GM19452 (cell line): Measurements from ENCODE around the gene BRD3.

Experiments used
- ATAC-seq: cut with Tn5 transposase; IDR thresholded peaks from one replicate; pipeline ENCODE4 v1.9.1; 2021; ENCODE audit not compliant: unreplicated experiment

The BRD3 gene

DNA sequence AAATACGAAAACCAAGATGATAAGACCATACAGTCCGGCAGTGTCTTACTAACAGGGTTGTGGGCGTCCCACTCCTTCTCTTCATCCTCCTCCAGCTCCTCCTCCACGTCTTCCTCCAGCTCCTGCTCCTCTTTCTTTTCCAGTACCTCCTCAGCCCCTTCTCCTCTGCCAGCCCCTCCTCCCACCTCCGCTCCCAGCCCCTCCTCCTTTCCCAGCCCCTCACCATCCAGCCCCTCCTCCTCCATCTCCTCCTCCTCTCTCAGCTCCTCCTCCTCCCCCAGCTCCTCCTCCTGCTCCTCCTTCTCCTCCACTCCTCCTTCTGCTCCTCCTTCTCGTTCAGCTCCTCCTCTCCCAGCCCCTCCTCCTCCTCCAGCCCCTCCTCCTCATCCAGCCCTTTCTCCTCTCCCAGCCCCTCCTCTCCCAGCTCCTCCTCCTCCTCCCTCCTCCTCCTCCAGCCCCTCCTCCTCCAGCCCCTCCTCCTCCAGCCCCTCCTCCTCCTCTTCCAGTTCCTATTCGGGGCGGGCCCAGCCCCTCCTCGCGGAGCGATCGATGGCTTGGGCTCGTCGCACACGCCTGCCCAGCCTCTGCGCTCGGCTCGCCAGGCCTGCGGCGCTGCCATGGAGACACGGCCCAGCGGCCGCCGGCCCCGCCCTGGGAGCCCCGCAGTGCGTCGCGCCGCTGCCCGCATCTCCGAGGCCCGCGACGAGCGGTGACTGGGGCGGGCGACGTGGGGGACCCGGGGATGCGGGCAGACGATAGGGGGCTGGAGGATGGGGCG is 42.8 kb downstream of the BRD3 start, which contains the start of gene BRD3OS:
BRD3OS (plus strand) TSS at position 654 of the 778 bp plus-strand sequence. CDS start 1,267 bp downstream, outside the sequence.
- ATAC-seq = peak; percentile 85

DNA sequence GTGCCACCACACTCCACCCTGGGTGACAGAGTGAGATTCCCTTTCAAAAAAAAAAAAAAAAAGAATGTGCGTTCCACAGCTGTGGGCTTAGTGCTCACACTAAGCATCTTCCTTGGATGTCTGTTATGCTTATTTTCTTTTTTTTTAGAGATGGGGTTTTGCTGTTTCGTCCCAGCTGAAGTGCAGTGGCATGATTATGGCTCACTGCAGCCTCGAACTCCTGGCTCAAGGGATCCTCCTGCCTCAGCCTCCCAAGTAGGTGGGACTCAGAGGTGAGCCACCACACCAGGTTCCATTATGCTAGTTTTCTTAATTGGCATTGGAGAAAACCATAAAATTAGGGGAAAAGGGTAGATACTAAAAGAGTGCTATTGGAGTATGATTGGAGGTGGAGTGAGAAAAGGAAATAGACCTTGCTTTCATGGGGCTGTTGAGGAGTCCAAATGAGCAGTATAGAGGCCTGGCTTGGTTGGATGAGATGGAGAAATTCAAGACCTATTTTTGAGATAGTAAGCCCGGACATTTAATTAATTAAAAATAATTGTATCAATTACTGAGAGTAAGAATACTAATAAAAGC is 43.5 kb downstream of the BRD3 start:
- no peak for ATAC-seq

DNA sequence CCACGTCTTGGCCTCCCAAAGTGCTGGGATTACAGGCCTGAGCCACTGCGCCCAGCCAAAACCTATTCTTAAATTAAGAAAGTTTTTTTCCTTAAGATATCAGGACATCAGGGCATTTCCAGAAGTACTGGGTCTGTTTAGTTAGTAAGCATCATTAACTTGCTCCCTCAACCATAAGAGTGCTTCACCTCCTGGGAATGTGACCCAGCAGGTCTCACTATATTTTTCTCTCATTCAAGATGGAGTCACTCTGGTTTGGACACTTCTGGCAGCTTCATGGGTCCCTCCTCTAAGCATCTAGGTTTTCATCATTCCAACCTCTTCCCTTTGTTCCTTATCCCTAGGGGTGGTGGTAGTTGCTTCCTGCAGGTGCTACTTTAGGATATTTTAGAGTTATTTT is 52.9 kb downstream of the BRD3 start:
- no peak for ATAC-seq

DNA sequence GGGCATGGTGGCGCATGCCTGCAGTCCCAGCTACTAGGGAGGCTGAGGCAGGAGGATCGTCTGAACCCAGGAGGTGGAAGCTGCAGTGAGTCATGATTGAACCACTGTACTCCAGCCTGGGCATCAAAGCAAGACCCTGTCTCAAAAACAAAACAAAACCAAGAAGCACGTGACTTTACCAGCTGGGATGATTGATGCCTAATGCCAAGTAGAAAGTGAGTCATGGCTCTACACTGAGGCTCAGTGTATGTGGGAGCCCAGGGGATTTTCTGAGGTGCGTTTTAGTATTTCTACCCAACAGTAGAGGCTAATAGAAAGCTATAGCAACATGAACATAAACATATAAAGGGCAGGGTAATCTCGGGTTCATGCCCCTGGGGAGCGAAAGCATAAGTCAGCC is 56.4 kb downstream of the BRD3 start:
- no peak for ATAC-seq

DNA sequence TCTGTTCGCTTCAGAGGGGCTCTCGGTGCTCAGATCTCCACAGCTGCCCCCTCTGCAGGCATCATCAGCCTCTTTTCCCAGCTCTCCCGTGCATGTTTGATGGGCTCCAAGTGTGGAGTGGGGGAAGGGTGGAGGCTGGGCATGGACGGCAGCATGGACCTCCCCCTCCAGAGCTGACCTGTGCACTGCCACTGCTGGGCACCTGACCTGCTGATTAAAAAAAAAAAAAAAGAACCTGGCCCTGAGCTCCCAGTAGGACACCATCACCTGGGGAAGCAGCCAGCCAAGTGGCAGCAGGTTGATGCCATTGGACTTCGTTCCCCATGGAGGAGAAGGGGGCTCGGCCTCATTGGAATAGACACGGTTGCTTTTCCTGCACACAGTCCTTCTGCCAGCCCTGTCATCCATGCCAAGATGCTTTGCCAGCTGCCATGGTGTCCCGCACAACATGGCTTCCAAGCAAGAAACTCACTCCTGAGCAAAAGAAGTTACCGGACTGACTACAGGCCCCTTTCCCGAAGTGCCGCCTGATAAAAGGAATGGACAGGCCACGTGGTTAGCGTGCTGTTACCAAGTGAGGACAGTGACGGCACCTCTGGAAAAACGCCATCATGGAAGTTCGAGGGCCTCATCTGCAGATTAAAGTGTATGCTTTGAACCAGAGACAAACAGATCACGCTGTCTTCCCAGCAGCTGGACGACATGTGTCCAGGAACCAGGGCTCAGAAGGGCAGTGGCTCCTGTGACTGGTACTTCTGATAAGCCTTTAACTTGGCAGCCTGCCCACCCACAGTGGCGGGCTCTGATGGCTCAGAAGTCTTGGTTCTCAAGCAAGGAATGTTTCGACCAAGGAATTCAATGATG is 57.3 kb downstream of the BRD3 start:
- ATAC-seq = no peak

DNA sequence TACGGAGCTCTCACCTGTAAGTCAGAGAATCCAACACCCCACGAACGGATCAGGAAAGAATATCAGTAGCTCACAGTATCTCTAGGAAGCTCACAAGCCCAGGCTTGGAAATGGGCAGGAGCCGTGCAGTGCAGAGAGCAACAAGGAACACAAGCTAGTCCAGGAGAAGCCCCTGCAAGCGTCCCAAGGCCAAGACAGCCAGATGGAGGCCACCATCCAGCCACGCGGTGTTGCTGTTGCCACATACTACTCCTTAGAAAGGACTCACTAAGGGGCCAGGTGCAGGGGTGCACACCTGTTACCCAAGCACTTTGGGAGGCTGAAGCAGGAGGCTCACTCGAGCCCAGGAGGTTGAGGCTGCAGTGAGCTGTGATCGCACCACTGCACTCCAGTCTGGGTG is 60.3 kb downstream of the BRD3 start:
- no peak for ATAC-seq

DNA sequence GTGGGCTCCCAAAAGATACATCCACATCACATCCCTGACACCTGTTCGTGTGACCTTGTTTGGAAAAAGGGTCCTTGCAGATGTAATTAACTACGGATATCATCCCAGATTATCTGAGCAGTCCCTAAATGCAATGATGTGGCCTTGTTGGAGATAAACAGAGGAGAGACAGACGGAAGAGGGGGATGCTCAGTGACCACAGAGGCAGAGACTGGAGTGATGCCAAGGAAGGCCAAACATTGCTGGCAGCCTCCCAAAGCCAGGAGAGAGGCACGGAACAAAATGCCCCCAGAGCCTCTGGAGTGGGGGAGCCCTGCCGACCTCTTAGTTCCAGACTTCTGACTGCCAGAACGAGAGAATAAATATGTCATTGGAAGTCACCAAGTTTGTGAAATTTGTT is 60.7 kb downstream of the BRD3 start:
- no peak for ATAC-seq

DNA sequence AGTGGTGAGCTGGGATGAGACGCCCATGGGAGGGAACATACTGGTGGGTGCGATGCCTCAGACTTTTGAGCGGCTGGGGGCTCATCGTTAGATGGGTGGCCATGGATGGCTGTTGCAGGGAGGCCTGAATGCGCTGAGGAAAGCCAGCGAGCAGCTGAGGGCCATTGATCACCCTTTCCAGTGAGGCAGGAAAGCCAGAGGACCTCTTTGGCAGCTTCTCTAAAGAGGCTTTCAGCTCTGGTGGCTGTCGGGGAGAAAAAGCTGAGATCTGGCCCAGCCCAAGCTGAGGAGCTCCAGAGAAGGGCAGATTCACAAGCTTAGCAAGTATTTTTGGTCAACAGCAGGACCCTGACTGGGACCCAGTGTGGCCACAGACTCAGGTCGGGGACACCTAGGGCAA is 62.4 kb downstream of the BRD3 start:
- ATAC-seq = no peak

DNA sequence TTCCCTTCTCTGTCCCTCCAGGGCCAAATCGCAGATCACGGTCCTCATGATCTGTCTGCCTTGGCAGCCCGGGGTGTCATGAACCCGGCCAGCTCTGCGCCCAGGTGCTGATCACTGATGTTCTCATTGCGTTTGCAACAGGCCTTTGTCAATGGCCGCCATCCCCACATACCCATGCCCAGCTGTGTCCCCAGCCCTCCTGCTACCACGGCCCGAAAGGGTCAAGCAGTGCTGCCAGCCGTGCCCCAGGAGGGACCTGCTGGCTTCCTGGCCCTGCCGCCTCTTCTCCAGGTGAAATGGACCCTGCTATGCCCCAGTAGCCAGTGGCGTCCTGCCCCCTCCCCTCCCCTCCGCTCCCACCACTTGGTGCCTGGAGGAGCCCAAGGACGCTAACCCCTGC is 62.9 kb downstream of the BRD3 start:
- no peak for ATAC-seq

DNA sequence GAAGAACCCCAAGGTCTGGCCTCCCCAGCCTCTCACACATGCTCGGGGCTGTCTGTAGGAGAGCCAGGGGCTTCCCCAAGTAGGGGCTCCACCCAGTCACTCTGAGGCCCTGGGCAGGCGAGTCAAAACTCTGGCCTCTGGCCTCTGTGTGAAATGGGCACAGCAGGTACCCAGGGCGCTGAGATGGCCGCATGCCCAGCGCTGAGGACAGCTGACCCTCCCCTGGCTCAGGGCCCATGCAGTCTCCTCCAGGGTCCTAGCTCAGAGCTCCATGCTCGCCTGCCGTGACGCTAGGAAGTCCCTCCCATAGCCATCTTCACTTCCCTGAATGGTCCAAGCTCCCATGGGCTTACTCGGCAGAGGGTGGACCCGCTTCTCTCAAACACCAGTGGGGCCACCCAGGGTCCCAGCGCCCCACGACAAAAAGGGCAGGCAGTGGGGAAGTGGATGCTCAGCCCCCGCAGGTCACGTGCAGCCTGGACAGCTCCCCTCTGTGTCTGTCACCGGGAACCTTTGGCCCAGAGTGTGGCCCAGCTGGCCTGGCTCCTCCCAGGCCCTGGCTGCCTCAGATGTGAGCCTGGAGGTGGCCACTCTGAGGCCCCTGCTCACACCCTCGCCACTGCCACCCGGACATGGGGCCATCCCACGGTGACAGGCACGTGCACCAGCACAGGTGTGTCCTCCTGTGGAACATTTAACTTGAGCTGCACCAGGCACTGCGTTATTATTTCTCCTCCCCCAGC is 63.5 kb downstream of the BRD3 start:
- ATAC-seq = no peak

DNA sequence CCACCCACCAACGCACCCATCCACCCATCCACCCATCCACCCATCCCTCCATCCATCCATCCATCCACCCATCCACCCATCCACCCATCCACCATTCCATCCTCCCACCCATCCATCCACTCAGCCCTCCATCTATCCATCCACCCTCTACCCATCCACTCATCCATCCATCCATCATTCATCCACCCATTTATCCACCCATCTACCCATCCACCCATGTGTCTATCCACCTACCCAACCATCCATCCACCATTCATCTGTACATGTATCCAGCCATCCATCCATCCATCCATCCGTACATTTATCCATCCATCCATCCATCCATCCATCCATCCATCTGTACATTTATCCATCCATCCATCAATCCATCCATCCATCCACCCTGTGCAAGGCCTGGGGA is 64.6 kb downstream of the BRD3 start:
- no peak for ATAC-seq

DNA sequence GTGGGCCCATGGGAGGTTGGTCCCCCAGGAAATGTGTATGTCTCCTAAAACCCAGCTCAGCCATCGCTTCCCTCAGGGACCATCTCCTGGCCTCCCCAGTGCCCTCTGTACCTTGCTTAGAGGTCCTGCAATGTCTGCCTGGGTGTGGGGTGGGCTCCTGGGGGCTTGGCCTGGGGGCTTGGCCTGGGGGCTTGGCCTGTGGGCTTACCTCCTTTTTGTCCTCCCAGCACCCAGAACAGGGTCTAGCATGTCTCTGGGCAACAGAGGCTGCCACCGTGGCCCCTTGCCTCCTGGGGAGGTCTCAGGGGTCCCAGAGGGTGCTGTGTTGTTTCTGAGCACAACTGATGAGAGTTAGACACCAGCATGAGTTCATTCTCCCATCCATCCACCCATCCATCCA is 65.0 kb downstream of the BRD3 start:
- ATAC-seq = no peak

DNA sequence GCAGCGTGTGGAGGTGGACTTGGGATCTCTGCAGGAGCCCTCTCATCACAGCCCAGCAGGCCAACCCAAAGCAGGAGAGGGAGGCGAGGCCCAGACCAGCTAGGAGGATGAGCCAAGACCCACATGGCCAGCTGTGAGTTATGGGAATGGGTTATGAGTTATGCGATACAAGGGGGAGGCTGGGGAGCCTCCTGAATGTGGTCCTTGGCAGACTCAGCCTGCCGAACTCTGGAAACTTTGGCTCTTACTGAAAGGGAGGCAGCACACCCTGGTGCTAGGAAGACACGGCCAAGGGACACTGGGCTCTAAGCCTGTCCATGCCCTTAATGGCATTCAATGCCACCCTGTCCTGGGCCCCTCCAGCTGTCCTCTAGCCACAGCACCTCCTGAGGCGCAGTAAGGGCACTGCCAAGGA is 68.0 kb downstream of the BRD3 start:
- ATAC-seq = no peak

DNA sequence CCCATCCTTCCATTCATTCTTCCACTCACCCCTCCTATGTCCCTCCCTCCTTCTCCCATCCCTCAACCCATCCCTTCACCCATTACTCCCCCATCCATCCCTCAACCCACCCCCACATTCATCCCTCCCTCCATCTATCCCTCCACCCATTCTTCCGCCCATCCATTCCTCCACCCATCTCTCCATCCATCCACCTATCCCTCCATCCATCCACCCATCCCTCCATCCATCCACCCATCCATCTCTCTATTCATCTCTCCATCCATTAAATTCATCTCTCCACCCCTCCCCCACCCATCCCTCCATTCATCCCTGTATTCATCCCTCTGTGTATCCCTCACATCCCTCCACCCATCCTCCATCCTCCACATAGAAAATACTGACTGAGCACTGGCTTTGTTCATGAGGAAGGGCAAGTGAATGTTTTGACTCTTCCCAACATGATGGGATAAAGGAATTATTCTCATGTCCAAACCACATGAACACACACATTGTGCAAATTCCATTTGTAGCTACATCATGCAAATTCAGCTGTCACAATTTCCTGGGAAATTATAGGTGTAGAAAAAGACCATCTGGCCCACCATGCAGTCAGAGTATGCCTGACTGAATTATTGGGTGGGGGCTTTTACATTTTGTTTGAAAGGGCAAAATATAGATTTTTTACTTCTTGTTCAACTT is 68.8 kb downstream of the BRD3 start:
- ATAC-seq = no peak

DNA sequence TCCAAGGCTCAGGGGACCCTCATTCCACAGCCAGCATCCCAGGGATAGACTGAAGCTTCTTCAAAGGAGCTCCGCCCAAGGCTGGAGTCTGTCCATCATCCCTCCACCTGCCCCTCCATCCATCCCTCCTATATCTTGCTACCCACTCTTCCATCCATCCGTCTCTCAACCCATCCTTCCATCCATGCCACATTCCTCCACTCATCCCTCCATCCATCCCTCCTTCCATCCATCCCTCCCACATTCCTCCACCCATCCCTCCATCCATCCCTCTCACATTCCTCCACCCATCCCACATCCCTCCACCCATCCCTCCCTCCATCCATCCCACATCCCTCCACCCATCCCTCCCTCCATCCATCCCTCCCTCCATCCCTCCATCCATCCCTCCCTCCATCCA is 70.2 kb downstream of the BRD3 start:
- no peak for ATAC-seq

DNA sequence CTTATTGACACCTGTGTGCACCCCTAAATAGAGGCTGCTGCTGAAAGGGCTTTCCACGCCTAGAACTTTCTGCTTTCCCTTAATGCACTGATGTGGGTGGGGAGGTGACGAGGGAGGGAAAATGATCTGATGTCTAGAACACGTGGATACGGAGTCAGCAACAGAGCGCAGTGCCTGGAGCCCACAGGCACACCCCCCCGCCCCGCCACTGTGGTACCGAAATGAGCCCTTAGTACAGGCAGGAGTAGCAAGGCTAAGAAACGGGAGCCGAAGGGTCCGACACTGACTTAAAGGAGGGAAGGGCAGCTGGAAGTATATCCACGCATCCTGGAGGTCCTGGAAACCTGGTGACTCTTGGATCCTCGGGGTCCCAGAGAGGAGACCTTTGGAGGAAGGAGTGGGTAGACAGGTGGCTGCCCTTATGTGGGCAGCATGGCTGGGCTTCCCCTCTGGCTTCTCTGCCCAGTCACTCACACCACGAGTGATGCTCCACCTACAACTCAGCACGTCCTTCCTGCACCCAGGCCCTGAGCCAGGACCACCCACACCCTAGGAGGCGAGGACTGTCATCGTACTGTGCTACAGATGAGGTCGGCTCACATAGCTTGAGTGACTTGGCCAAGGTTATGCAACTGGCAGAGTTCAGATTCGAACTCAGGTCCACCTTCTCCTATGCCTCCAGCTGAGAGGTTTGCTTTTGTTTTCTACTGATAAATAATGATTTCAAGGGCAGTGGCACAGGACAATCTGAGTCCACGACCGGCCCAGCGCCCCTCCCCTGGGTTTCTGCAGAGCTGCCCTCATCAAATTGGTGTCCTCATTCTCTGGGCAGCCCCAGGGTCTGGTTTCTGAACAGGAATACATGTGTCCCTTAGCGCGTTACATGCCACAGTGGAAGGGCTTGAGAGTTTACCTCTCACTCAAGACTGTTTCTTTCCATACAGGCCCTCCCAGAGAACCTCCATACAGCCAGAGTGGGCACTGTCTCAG is 71.0 kb downstream of the BRD3 start:
- ATAC-seq = no peak

DNA sequence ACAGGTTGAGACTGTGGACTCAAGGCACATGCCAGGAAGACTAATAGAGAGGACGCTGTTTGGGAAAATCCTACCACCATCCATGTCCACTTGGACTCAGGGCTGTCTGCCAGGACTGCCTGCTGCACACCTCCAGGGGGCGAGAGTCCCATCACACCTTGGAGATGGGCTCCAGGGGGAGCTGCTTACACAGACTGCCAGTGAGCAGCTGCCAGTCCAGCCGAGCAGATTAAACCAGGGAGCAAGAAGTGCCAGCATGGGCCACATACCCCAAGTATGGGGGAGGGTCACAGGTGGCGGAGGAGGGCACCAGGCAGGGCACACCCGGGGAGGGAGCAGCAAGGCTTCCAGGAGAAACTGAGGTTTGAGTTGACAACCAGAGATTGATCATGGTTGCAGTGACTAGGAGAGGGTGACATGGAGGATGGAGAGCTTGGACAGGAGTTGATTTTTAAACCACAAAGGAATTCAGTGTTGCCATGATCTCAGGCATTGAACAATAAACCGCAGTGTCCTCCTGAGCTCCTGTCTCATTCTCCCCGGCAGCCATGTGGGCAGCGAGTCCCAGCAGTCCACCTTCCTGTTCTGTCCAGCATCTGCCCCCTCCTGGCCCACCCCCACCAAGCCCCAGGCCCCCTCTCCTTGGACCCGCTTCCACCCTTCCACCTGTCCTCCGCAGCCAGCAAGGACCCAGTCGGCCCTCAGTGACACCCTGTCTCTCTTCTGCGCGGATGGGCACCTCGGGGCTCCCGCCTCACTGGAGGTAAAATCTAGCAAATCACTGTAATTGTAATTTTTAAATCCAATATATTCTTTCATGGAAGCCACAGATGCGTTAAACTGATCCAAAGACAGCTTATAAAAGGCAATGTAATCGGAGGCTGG is 72.6 kb downstream of the BRD3 start:
- ATAC-seq = no peak

DNA sequence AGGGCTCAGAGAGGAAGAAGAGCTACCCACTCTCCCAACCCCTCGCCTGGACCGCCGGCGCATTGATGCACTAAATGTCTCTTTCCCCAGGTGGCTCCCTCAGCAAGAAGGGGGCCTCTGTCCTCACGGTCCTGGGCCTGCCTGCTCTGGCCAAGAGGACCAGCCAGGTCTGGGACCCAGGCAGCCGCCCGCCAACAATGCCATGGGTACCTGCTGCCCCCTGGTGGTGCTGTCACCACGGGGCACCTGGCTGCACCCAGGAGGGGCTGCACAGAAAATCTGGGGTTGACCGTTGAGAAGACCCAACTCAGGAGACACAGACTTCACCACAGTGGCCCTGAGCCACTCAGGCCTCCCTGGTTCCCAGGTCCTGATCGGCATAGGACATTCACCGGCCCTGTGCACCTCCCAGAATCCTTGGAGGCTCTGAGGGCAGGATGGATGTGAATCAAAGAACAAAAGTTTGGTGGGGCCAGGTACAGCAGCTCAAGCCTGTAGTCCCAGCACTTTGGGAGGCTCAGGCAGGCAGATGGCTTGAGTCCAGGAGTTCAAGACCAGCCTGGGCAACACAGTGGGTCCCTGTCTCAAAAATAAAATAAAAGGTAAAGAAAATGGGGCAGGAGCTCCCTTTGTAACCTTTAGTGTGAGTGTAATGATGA is 73.3 kb downstream of the BRD3 start:
- ATAC-seq = no peak
